Cardiac septum (tissue), 1 donor: ENCODE data around the gene CMTR1. TPM values are rescaled to one million over a fixed set of nuclear protein-coding genes. Genes with fewer than 3 reads are reported as not detected.
A peak's percentile ranks its signal among the peaks of the same experiment; 100 is the strongest.

Experiments
- DNase-seq: peaks from one replicate; pipeline ENCODE4 v3.0.0-alpha.2; 2020; ENCODE audit warnings: low spot score
- intact Hi-C: fragments of 100-400 bp; cut with DNase I; formaldehyde crosslinking; loops from one replicate; pipeline ENCODE4 v1.14.0; 2022
- total RNA-seq: library from RNA; stranded (reverse); fragmentation: NEBNext Ultra II Directional; extraction: Animal tissue kit (Norgen Biotek cat#: 25700); gene quantifications from one replicate; pipeline ENCODE4 v1.2.1, GENCODE V29; 2021
- donor health status: DM: no; HTN: no; CAD: no.

CMTR1 gene
- total RNA-seq, 1 donor from 2014 or later = 30.4 TPM

DNA sequence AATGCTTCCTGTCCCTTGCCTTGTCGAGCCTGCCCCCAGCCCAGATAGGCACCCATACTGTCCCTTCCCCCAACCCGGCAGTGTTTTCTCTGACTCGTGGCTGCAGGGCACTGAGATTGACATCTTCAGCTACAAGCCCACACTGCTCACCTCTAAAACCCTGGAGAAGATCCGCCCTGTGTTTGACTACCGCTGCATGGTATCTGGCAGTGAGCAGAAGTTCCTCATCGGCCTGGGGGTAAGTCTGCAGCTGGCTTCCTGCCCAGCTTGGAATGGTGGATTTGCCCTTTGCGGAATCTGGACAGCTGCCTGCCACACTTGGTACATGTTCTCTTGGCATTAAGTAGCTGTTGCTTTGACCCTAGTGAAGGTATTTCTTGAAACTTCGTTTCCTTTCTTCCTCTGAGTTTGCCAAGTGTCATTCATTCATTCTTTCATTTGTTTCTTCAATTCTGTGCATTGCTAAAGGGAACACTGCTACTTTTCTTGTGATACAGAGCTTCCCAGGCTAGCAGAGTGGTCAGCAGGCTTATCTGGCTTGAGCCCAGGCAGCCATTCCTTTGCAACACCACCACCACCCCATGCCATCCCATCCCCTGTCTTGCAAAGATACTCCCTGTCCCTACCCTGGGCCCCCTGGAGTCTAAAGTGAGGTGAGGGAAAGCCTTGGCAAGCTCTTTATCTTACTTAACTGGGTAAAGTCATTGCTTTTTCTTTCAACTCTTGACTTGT, 40.5 kb downstream of the CMTR1 start:
- DNase-seq = peak; percentile 80
- intact Hi-C loops = loop anchor here (5.0 kb wide), 1 partner anchor 41 kb away; the partner anchor contains the start of gene CMTR1

DNA sequence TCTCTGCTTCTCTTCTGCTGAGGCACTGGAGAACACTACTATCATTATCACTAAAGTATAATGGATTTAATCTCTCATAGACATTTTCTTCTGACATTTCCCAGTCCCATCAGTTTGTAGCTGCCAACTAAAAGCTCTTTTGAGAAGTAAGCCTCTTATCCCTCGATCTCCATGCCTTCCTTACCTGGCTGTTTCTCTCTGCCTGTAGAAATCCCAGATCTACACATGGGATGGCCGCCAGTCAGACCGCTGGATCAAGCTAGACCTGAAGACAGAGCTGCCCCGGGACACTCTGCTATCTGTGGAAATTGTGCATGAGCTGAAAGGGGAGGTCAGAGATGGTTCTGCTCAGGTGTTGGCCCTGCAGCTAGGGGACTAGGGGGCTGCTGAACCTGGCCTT, 41.3 kb downstream of the CMTR1 start:
- DNase-seq = peak; percentile 46
- intact Hi-C loops = loop anchor here (5.0 kb wide), 1 partner anchor 42 kb away; the partner anchor contains the start of gene CMTR1

DNA sequence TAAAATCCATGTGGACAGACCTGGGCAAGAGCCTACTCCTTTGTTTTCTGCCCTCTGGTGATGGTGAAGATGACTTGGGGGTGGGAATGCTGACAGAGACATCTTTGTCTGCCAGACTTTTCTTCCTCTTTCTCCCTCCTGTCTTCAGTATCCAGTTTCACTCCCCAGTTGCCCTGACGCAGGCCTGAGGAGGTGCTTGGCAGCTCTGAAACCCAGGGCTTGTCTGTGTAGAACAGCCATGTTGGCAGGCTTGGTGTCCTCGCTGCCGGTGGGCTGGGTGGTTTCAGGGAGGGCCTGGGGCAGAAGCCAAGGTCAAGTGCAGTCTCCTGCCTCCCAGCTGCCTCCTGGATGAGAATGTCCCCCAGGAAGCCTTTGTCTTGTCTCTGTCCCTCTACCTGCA, 44.2 kb downstream of the CMTR1 start:
- intact Hi-C loops = no loop called here
- DNase-seq = peak; percentile 26

DNA sequence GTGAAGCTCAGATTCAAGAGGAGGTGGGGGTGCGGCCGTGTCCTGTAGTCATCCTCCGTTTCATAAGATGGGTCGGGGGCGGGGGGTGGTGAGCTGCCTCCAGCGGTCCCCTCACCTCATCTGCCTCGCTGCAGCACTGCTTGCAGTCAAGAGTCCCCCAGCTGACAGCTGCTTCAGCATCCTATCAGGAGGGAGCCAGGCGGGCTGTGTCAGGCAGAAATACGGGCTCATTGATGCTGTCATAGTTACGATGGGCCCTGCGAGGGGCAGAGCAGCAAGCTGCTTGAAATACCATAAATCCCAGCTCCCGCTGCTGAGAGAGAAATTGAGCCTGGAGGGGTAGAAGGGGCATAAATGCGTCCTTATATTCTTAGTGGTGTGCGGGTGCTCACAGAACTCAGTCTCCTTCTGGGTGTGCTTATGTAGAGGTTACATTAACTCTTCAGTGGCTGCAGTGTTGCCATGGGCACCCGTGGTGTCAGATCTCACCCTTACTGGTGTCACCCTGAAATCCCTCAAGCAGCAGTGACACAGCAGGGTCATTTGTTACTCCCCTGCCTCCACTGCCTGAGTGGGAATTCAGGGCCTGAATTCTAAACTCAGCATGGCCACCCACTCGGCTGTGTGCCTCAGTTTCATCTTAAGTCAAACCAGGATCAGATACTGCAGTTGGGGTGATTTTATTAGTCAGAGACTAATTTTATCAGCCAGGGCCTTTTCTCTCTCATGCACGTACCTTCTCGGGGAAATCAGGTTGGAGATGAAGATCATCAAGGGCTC, 44.8 kb downstream of the CMTR1 start:
- peak; percentile 61 for DNase-seq
- intact Hi-C loops = no loop called here

DNA sequence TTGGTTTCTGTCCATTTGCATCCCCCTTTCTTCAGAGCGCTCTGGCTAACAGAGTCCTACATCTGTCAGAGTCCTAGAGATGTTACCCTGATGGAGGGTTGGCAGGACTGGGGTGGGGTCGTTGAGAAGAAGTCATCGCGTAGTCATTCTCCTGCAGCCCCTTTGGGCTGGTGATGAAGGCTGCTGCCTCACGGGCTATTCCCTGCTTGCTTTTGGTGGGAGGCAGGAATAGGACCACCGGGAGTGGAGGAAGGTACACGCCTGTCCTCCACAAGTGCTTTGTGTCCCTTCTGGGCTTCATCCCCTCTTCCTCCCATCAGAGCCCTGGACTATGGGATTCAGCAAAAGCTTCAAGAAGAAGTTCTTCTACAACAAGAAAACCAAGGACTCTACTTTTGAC, 45.8 kb downstream of the CMTR1 start:
- peak; percentile 66 for DNase-seq
- intact Hi-C loops = no loop called here

GRCh38 chr6:37479266-37479854, 46.3 kb downstream of the CMTR1 start:
- intact Hi-C loops = no loop called here
- DNase-seq = peak; percentile 59

GRCh38 chr6:37480118-37480736, 47.2 kb downstream of the CMTR1 start:
- intact Hi-C loops = loop anchor here (5.0 kb wide), 3 partner anchors 87 to 212 kb away; no protein-coding TSS in a partner anchor

GRCh38 chr6:37480951-37481534, 48.0 kb downstream of the CMTR1 start:
- peak; percentile 39 for DNase-seq
- intact Hi-C loops = loop anchor here (5.0 kb wide), 3 partner anchors 86 to 211 kb away; no protein-coding TSS in a partner anchor

More at GRCh38 chr6:37480118-37480736, 47.2 kb downstream of the CMTR1 start:
- DNase-seq = peak; percentile 56

DNA sequence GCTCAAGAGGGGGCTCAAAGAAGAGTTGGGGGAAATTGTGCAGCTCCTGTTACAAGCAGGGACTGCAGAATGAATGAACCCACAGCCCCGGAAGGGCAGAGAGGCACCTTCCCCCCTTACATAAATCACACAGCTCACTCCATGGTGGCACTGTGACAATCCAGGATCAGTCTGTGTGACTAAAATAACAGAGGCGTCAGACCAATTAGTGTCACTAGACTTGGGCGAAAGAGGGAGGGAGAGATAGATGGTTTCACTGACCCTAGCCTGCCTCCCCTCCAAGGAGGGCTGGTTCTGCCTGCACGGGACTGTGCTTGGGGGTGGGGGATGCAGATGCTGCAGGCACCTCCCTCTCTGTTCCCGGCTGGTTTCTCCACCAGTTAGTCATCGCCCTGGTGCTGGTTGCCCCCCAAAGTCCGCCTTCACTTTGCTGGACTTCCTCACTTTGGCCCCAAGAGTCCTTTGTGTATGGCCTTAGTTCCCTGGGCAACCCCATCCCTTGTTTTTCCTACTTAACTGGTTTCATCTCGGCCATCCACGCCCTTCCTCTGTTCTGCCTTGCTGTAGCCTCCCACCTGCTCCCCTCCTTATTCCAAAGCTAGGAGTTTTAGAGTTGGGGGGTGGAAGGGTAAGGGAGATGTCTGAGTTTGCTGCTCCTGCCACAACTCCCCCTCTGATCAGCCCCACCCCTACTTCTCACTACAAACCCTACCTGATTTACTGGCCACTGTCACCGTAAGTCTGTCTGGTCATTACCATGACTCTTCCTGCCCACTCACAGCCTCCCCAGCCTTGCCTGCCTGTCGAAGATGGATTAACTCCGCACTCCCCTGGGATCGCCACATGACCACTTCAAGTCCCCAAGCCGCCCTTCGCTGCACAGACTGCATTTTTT, 48.9 kb downstream of the CMTR1 start:
- no peak for DNase-seq
- intact Hi-C loops = loop anchor here (5.0 kb wide), 3 partner anchors 85 to 210 kb away; no protein-coding TSS in a partner anchor

GRCh38 chr6:37482606-37483251, 49.7 kb downstream of the CMTR1 start:
- intact Hi-C loops = loop anchor here (5.0 kb wide), 3 partner anchors 85 to 210 kb away; no protein-coding TSS in a partner anchor

GRCh38 chr6:37483252-37483901, 50.4 kb downstream of the CMTR1 start:
- no peak for DNase-seq
- intact Hi-C loops = loop anchor here (5.0 kb wide), 3 partner anchors 84 to 209 kb away; no protein-coding TSS in a partner anchor

More at GRCh38 chr6:37482606-37483251, 49.7 kb downstream of the CMTR1 start:
- no peak for DNase-seq

- DNase-seq = no peak
Measured at GRCh38 chr6:37483917-37484785, 51.1 kb downstream of the CMTR1 start.

DNA sequence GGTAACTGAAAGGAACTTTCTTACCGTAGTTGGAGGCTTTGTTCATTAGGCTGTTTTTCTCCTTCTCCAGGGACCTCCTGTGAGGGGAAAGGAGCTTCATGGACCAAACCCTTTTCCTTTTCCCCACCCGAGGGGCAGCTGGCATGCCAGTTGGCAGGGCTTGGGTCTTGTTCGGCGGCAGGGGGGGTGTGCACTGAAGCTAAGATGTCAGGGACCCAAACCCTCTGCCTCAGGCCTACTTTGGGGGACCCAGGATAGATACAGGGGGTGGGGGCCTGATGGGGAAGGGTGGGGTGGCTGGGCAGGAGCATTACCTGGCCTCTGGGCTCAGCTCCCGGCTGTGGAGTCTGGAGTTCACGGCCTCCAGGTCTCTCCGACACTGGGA, 51.8 kb downstream of the CMTR1 start:
- intact Hi-C loops = loop anchor here (5.0 kb wide), 3 partner anchors 83 to 208 kb away; no protein-coding TSS in a partner anchor
- no peak for DNase-seq

More at GRCh38 chr6:37483917-37484785, 51.1 kb downstream of the CMTR1 start:
- intact Hi-C loops = loop anchor here (5.0 kb wide), 3 partner anchors 83 to 208 kb away; no protein-coding TSS in a partner anchor

- DNase-seq = no peak
- intact Hi-C loops = no loop called here
Measured at GRCh38 chr6:37485291-37485702, 52.3 kb downstream of the CMTR1 start.

DNA sequence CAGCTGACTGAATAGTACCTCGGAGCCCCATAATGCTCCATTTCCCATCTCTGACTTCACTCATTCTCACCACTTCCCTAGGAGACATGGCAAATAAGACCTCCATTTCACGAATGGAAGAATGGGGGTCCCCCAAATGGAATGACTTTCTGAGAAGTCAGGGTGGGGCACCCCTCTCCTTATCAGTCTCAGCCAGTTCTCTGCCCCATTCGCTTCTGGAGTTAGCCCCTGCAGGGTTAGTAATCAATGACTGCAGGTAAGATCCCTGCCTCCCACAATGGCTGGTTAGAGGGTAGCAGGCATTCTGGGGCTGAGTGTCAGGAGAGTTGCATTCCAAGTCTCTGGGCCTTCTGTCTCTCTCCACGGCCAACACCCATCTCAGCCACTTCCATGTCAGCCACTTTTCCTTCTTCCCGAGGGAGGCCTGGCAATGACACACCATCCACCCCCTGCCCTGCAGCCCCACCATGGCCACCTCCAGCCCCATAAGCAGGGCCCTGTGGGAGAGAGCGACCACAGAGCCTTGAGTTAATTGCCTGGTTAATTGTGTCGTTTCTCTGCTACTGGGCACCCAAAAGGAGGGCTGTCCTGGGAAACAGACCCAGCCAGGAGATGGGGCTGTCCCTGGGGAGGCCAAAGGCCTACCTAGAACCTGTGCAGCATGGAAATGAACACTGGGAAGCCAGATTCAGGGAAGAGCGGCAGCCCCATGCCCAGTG, 53.3 kb downstream of the CMTR1 start:
- intact Hi-C loops = no loop called here

More for the DNA sequence above, 53.3 kb downstream of the CMTR1 start:
- no peak for DNase-seq
